Hematopoietic multipotent progenitor cell (in vitro differentiated cells): ENCODE measurements around the gene C1orf105. TPM values are rescaled to one million over a fixed set of nuclear protein-coding genes. Genes with fewer than 3 reads are reported as not detected.

Experiments
- DNase-seq, 3 donors: peaks; one replicate each; pipeline ENCODE4 v3.0.0-alpha.2; 2011 to 2015; ENCODE audit warnings: low read depth in 2 of 3, low spot score in 2 of 3
- total RNA-seq: library from RNA; depleted of rRNA; stranded (reverse); fragments of >200 nt; gene quantifications from one replicate; pipeline ENCODE4 v1.2.3, GENCODE V29; 2012

Gene C1orf105
- total RNA-seq, 1 donor: not detected

DNA sequence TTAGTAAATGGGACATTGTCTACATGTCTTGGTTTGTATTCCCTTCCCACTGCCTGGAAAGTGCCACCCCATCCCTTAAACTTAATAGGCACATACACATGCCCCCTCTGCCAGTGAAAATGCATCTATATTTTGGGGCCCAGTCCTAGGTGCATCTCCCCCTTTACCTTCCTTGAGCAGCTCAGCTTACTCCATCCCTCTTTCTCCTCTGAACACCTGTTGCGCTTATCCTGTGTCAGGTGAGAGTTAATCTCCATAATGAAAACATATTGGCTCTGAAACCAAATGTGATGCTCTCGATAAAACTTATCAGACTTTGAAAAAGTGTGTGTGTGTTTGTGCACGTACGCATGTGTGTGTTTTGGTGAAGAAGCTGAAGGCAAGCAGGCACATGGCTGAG is 97.1 kb downstream of the C1orf105 start:
- no peak for DNase-seq

Other genes with a start within 250 kb of the C1orf105 start
- 38.2 TPM for gene PIGC, start 23.4 kb downstream of the C1orf105 start, total RNA-seq
- gene SUCO, start 112.5 kb downstream of the C1orf105 start, total RNA-seq: 11.8 TPM
- not detected for gene FASLG, start 238.4 kb downstream of the C1orf105 start, total RNA-seq